ENCODE data around the gene MEGF8. TPM values are rescaled to one million over a fixed set of nuclear protein-coding genes. Genes with fewer than 3 reads are reported as not detected.
A peak's percentile ranks its signal among the peaks of the same experiment; 100 is the strongest.

Gene MEGF8
- total and polyA plus RNA-seq, 9 of the 15 experiments (the other 6 are each of a cell fraction or from before 2014, with no cell fraction given): 0.28 to 13.1 (median 3.0) TPM

- POLR2A ChIA-PET: no interaction called here
- intact Hi-C loops (cut with micrococcal nuclease): loop anchor here (1.0 to 5.0 kb wide), 2 partner anchors 54 to 163 kb away; partner anchors contain the start of gene GSK3A
- TF ChIP-seq ZBTB17 (CRISPR knock-in tag; IDR thresholded peaks at IDR 0.05) (no peak), JUN (IDR thresholded peaks at IDR 0.05; ENCODE audit: borderline replicate concordance, low read depth, low read length) (no peak), JUN (CRISPR knock-in tag; IDR thresholded peaks at IDR 0.05; ENCODE audit: borderline replicate concordance) (no peak), POLR3A (IDR thresholded peaks at IDR 0.05; ENCODE audit: borderline replicate concordance, extremely low read depth, insufficient read depth, insufficient read length) (no peak), KAT8 (IDR thresholded peaks at IDR 0.05; ENCODE audit: low read depth) (no peak), KLF16 (IDR thresholded peaks at IDR 0.05) (peak; percentile 52; the same call in 1 of the 2 replicates), ZNF76 (CRISPR knock-in tag; IDR thresholded peaks at IDR 0.05; ENCODE audit: borderline replicate concordance) (no peak), U2AF1 (optimal IDR thresholded peaks at IDR 0.05; ENCODE audit: low read depth, low read length) (no peak), ZNF408 (CRISPR knock-in tag; IDR thresholded peaks at IDR 0.05; ENCODE audit: low read depth) (no peak), ZNF197 (CRISPR knock-in tag; IDR thresholded peaks at IDR 0.05; ENCODE audit: low read depth) (no peak), ZC3H8 (IDR thresholded peaks at IDR 0.05) (no peak), CHD4 (IDR thresholded peaks at IDR 0.05; ENCODE audit: insufficient read depth, insufficient replicate concordance, low read depth, low read length, poor library complexity, severe bottlenecking) (no peak), TCF7L2 (IDR thresholded peaks at IDR 0.05; ENCODE audit: low read depth, low read length) (no peak), NCOR1 (IDR thresholded peaks at IDR 0.05) (no peak), ID3 (CRISPR knock-in tag; IDR thresholded peaks at IDR 0.05) (no peak), ID3 (tag; IDR thresholded peaks at IDR 0.05) (no peak), ZNF232 (CRISPR knock-in tag; IDR thresholded peaks at IDR 0.05) (no peak), SRSF9 (IDR thresholded peaks at IDR 0.05; ENCODE audit: borderline replicate concordance, low read depth, low read length) (no peak), TCFL5 (CRISPR knock-in tag; conservative IDR thresholded peaks at IDR 0.05) (no peak), ZBTB43 (CRISPR knock-in tag; IDR thresholded peaks at IDR 0.05) (no peak), TAL1 (IDR thresholded peaks at IDR 0.05) (no peak)
These were observed 29.5 kb upstream of the MEGF8 start for GRCh38 chr19:42295831-42296525.

More at GRCh38 chr19:42295831-42296525, 29.5 kb upstream of the MEGF8 start:
- CTCF ChIA-PET (ENCODE audit: low intra/inter-chr PET ratio): interaction anchor here (0.6 to 2.3 kb wide), 5 partner anchors 8 to 187 kb away, joined by 3 to 13 read pairs (median 5); partner anchors contain the start of gene POU2F2
- Histone ChIP-seq H3K27ac (ENCODE audit: extremely low read depth, low read depth, low read length) (no peak overlapping the region), H2AFZ (ENCODE audit: low read depth, low read length) (no peak overlapping the region), H3K36me3 (ENCODE audit: control insufficient read depth, insufficient read depth, low read length) (peaks cover 74% of the 10 kb centered on the region; the same call in 2 of the 3 replicates), H3K4me2 (ENCODE audit: insufficient read depth, low read length) (no peak overlapping the region), H3K4me3 (no peak overlapping the region), H3K4me1 (replicated peaks in 1 of 2; ENCODE audit: control insufficient read depth in 2 of 2, insufficient read depth in 2 of 2, low read length in 2 of 2) (peaks cover under 1 to 59% of the 10 kb centered on the region in 2 experiments; a peak in 4 of 5 replicates), H3K9ac (ENCODE audit: insufficient read depth in 1 of 2, low read depth in 2 of 2, low read length in 2 of 2) (0 out of 4 replicates have a peak overlapping the region, but pooled peaks of 1 of the 2 experiments have one; percentile 21), H3K79me2 (ENCODE audit: control insufficient read depth, insufficient read depth, low read length) (peaks cover under 1% of the 10 kb centered on the region; the same call in 1 of the 3 replicates), H4K20me1 (replicated peaks; ENCODE audit: control insufficient read depth, insufficient read depth, low read length) (peaks cover 7% of the 10 kb centered on the region; the same call in 1 of the 2 replicates), H3K9me1 (ENCODE audit: control insufficient read depth, insufficient read depth, low read length) (no peaks in the 10 kb centered on the region), H3K9me3 (replicated peaks; ENCODE audit: control insufficient read depth, insufficient read depth, low read depth, low read length) (no peaks in the 10 kb centered on the region), H3K27me3 (ENCODE audit: control insufficient read depth in 2 of 2, insufficient read depth in 2 of 2, low read length in 2 of 2) (no peaks in the 10 kb centered on the region)
- DNase-seq (ENCODE audit: extremely low read depth in 1 of 4, low spot score in 3 of 4): peak; percentile 74 to 86 (median 78)
- peak; percentile 95 for ATAC-seq
- in situ Hi-C loops (cut with MboI): no loop called here
- BruUV-seq (replicated peaks): no TSS peak
- peak; percentile 94 for FAIRE-seq
- WGBS (ENCODE audit: insufficient coverage, low coverage, missing lambda C conversion rate): 77% methylated on average over 6 of the region's 6 CpGs

Data from K562 (cell line).